ENCODE results near the gene SETX. TPM values are rescaled to one million over a fixed set of nuclear protein-coding genes. Genes with fewer than 3 reads are reported as not detected.
"Not testable (repeated sequence)": the region's sequence is repeated elsewhere in the genome, so short reads cannot be mapped to it uniquely, and the experiment has no call there.

SETX gene
- total RNA-seq, 3 donors from 2014 or later = 56.2 to 83.6 (median 80.3) TPM

DNA sequence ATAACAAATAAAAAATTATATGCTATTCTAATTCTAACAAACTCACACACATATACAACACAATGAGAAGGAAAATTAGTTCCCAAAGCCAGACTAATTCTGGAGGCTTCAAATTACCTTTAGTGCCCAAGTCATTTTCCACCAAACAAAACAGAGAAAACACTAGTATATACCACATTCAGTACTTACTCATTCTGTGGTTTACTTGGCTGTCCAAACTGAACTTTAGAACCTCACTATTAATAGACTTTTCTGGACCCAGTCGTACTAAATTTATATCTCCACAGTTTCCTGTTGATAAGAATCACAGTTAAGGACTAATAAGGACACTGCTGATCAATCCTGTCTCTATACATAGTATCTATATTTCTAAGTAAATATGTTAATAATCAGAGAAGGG is 66.4 kb downstream of the SETX start:
- intact Hi-C loops (cut with DNase I; ENCODE audit: low total_unique reads) = no loop called here
- TF ChIP-seq, protein P1, sequence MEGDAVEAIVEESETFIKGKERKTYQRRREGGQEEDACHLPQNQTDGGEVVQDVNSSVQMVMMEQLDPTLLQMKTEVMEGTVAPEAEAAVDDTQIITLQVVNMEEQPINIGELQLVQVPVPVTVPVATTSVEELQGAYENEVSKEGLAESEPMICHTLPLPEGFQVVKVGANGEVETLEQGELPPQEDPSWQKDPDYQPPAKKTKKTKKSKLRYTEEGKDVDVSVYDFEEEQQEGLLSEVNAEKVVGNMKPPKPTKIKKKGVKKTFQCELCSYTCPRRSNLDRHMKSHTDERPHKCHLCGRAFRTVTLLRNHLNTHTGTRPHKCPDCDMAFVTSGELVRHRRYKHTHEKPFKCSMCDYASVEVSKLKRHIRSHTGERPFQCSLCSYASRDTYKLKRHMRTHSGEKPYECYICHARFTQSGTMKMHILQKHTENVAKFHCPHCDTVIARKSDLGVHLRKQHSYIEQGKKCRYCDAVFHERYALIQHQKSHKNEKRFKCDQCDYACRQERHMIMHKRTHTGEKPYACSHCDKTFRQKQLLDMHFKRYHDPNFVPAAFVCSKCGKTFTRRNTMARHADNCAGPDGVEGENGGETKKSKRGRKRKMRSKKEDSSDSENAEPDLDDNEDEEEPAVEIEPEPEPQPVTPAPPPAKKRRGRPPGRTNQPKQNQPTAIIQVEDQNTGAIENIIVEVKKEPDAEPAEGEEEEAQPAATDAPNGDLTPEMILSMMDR (IDR thresholded peaks at IDR 0.05) = no peak
- TF ChIP-seq POLR2A (IDR thresholded peaks at IDR 0.05) (no peak), POLR2AphosphoS5 (IDR thresholded peaks at IDR 0.05) (no peak)
- Histone ChIP-seq H3K36me3 (peaks cover 5% of the 10 kb centered on the region), H3K4me1 (no peaks in the 10 kb centered on the region), H3K9me3 (no peaks in the 10 kb centered on the region), H3K27ac (no peak overlapping the region), H3K27me3 (no peaks in the 10 kb centered on the region), H3K4me3 (no peak overlapping the region)
- DNase-seq (ENCODE audit: low spot score in 2 of 2) = no peak

DNA sequence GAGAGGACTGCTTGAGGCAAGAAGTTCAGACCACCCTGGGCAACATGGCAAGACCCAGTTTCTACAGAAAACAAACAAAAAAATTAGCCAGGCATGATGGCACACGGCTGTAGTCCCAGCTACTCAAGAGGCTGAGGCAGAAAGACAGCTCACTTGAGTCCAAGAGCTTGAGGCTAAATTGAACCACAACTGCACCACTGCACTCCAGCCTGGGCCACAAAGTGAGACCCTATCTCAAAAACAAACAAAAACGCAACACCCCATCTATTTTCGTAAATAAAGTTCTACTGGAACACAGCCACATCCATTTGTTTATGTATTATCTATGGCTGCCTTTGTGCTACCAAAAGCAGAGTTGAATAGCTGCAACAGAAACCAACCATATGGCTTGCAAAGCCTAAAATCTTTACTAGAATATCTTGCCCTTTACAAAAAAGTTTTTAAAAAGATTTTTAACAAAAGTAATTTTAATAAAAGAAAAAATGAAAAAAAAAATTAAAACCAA is 67.5 kb downstream of the SETX start:
- no peak overlapping the region for H3K4me3 ChIP-seq
- no peaks in the 10 kb centered on the region for H3K9me3 ChIP-seq
- H3K36me3 ChIP-seq = peaks cover 5% of the 10 kb centered on the region
- intact Hi-C loops (cut with DNase I; ENCODE audit: low total_unique reads) = no loop called here
- H3K27ac ChIP-seq = no peak overlapping the region
- no peaks in the 10 kb centered on the region for H3K4me1 ChIP-seq
- TF ChIP-seq POLR2AphosphoS5 (IDR thresholded peaks at IDR 0.05) = no peak
- TF ChIP-seq POLR2A (IDR thresholded peaks at IDR 0.05) = no peak
- TF ChIP-seq, protein P1 (IDR thresholded peaks at IDR 0.05) = no peak
- H3K27me3 ChIP-seq = no peaks in the 10 kb centered on the region
- no peak for DNase-seq (ENCODE audit: low spot score in 2 of 2)

GRCh38 chr9:132283863-132284262 is 70.9 kb downstream of the SETX start:
- no peak for TF ChIP-seq POLR2AphosphoS5 (IDR thresholded peaks at IDR 0.05)
- TF ChIP-seq, protein P1 (IDR thresholded peaks at IDR 0.05) = no peak
- TF ChIP-seq POLR2A (IDR thresholded peaks at IDR 0.05) = no peak
- H3K9me3 ChIP-seq = no peaks in the 10 kb centered on the region
- H3K4me1 ChIP-seq = no peaks in the 10 kb centered on the region
- no peak overlapping the region for H3K27ac ChIP-seq
- H3K36me3 ChIP-seq = peaks cover 13% of the 10 kb centered on the region
- no peak for DNase-seq (ENCODE audit: low spot score in 2 of 2)
- H3K27me3 ChIP-seq = no peaks in the 10 kb centered on the region
- intact Hi-C loops (cut with DNase I; ENCODE audit: low total_unique reads) = no loop called here
- H3K4me3 ChIP-seq = no peak overlapping the region

GRCh38 chr9:132283165-132283564 is 71.6 kb downstream of the SETX start:
- Histone ChIP-seq H3K4me1 (no peaks in the 10 kb centered on the region), H3K27me3 (no peaks in the 10 kb centered on the region), H3K9me3 (no peaks in the 10 kb centered on the region), H3K27ac (no peak overlapping the region), H3K4me3 (no peak overlapping the region), H3K36me3 (peaks cover 13% of the 10 kb centered on the region)
- TF ChIP-seq, protein P1 (IDR thresholded peaks at IDR 0.05) = no peak
- TF ChIP-seq POLR2AphosphoS5 (IDR thresholded peaks at IDR 0.05) (no peak), POLR2A (IDR thresholded peaks at IDR 0.05) (no peak)
- DNase-seq (ENCODE audit: low spot score in 2 of 2) = no peak
- intact Hi-C loops (cut with DNase I; ENCODE audit: low total_unique reads) = no loop called here

DNA sequence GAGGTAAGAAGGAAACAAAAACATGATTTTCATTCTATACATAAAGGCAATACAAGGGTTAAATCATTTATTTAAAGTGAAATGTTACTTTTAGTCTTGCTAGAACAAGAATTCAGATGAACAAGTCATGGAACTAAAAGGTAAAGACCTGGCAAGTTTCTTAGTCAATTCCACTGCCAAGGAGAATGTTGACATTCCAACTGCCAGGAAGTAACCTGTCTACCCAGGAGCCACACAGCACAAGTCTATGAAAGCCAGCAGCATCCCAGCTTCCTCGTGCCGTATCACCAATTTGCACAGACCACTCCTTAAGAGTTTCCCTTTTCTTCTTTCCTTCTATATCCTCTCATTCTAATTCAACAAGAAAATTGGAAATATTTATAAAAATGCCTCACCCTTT is 79.9 kb downstream of the SETX start:
- Histone ChIP-seq H3K4me1 (no peaks in the 10 kb centered on the region), H3K9me3 (no peaks in the 10 kb centered on the region), H3K27ac (no peak overlapping the region), H3K4me3 (no peak overlapping the region), H3K27me3 (no peaks in the 10 kb centered on the region), H3K36me3 (no peaks in the 10 kb centered on the region)
- intact Hi-C loops (cut with DNase I; ENCODE audit: low total_unique reads) = no loop called here
- no peak for DNase-seq (ENCODE audit: low spot score in 2 of 2)
- TF ChIP-seq POLR2AphosphoS5 (IDR thresholded peaks at IDR 0.05) (no peak), POLR2A (IDR thresholded peaks at IDR 0.05) (no peak)
- TF ChIP-seq, protein P1 (IDR thresholded peaks at IDR 0.05) = no peak

DNA sequence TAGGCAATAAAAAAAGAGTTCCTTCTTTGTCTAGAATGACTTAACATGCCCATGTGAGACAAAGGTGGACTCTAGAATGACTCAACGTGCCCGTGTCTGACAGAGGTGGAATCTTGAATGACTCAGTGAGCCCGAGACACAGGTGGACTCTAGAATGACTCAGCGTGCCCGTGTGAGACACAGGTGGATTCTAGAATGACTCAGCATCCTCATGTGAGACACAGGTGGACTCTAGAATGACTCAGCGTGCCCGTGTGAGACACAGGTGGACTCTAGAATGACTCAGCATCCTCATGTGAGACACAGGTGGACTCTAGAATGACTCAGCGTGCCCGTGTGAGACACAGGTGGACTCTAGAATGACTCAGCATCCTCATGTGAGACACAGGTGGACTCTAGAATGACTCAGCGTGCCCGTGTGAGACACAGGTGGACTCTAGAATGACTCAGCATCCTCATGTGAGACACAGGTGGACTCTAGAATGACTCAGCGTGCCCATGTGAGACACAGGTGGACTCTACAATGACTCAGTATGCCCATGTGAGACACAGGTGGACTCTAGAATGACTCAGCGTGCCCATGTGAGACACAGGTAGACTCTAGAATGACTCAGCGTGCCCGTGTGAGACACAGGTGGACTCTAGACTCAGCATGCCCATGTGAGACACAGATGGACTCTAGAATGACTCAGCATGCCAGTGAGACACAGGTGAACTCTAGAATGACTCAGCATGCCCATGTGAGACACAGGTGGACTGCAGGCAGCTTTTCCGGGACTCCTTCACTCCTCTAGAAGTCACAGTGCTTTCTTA is 84.9 kb downstream of the SETX start:
- H3K36me3 ChIP-seq; H3K4me1 ChIP-seq; H3K27ac ChIP-seq; intact Hi-C loops (cut with DNase I; ENCODE audit: low total_unique reads); DNase-seq (ENCODE audit: low spot score in 2 of 2); H3K4me3 ChIP-seq; H3K9me3 ChIP-seq; H3K27me3 ChIP-seq: not testable (repeated sequence)

Data from breast epithelium (tissue), 4 donors.